ENCODE results near the gene PIK3AP1. TPM values are rescaled to one million over a fixed set of nuclear protein-coding genes. Genes with fewer than 3 reads are reported as not detected.
A peak's percentile ranks its signal among the peaks of the same experiment; 100 is the strongest.

Gene PIK3AP1
- total RNA-seq, 4 donors from 2014 or later = 5.8 to 111 (median 13.4) TPM

GRCh38 chr10:96584035-96584434, 136.3 kb downstream of the PIK3AP1 start:
- peaks cover 0 to 69% (median 7%) of the 10 kb centered on the region in 4 donors for H3K4me1 ChIP-seq
- H3K4me3 ChIP-seq = peak overlapping the region in 1 of 4 donors; percentile 69
- H3K27me3 ChIP-seq = no peaks in the 10 kb centered on the region
- no peak for DNase-seq
- no peaks in the 10 kb centered on the region for H3K9me3 ChIP-seq
- TF ChIP-seq, protein P1, sequence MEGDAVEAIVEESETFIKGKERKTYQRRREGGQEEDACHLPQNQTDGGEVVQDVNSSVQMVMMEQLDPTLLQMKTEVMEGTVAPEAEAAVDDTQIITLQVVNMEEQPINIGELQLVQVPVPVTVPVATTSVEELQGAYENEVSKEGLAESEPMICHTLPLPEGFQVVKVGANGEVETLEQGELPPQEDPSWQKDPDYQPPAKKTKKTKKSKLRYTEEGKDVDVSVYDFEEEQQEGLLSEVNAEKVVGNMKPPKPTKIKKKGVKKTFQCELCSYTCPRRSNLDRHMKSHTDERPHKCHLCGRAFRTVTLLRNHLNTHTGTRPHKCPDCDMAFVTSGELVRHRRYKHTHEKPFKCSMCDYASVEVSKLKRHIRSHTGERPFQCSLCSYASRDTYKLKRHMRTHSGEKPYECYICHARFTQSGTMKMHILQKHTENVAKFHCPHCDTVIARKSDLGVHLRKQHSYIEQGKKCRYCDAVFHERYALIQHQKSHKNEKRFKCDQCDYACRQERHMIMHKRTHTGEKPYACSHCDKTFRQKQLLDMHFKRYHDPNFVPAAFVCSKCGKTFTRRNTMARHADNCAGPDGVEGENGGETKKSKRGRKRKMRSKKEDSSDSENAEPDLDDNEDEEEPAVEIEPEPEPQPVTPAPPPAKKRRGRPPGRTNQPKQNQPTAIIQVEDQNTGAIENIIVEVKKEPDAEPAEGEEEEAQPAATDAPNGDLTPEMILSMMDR (IDR thresholded peaks at IDR 0.05) = no peak
- TF ChIP-seq POLR2A (IDR thresholded peaks at IDR 0.05) = no peak
- no peaks in the 10 kb centered on the region for H3K36me3 ChIP-seq
- H3K27ac ChIP-seq = no peak overlapping the region

GRCh38 chr10:96579133-96579532, 141.2 kb downstream of the PIK3AP1 start:
- Histone ChIP-seq H3K4me3 (no peak overlapping the region), H3K27ac (peak overlapping the region in 2 of 4 donors; percentile 59 to 81), H3K9me3 (no peaks in the 10 kb centered on the region), H3K4me1 (peaks cover 0 to 67% (median 4%) of the 10 kb centered on the region in 4 donors), H3K36me3 (peaks cover 0 to 6% (median 0%) of the 10 kb centered on the region in 3 donors), H3K27me3 (no peaks in the 10 kb centered on the region)
- TF ChIP-seq POLR2A (IDR thresholded peaks at IDR 0.05) = no peak
- TF ChIP-seq, protein P1 (IDR thresholded peaks at IDR 0.05) = no peak
- DNase-seq = no peak

DNA sequence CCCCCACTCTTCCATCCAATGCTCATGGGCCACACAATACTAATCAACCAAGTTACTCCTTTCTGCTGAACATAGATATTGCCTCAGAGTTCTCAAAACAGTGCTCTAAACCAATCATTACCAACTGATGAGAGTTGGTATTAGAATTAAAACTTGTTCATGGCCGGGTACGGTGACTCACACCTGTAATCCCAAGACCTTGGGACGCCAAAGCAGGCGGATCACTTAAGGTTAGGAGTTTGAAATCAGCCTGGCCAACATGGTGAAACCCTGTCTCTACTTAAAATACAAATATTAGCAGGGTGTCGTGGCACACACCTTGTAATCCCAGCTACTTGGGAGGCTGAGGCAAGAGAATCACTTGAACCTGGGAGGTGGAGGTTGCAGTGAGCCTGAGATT, 141.7 kb downstream of the PIK3AP1 start:
- Histone ChIP-seq H3K36me3 (peaks cover 0 to 6% (median 0%) of the 10 kb centered on the region in 3 donors), H3K27me3 (no peaks in the 10 kb centered on the region), H3K9me3 (no peaks in the 10 kb centered on the region), H3K4me1 (peaks cover 0 to 62% (median 4%) of the 10 kb centered on the region in 4 donors), H3K27ac (peak overlapping the region in 3 of 4 donors; percentile 31 to 81 (median 59)), H3K4me3 (no peak overlapping the region)
- DNase-seq = peak in 1 of 3 donors; percentile 66
- TF ChIP-seq POLR2A (IDR thresholded peaks at IDR 0.05) = no peak
- TF ChIP-seq, protein P1 (IDR thresholded peaks at IDR 0.05) = no peak

DNA sequence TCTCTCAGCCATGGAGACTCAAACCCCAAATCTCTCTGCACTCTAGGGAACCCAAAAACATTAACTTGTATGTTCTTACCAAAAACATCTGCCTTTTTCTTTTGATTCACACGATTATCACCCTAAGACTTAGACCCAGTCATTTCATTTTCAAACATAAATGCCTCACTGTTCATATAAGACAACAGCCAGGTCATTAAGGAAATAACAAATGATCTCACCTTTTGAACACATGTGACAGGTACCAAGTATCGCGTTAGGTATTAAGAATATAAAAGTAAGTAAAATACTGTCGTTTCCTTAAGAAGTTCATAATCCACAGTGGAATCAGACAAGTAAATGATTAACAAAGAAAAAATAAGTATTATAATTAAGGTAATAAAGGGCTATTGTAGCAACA, 142.3 kb downstream of the PIK3AP1 start:
- H3K36me3 ChIP-seq = peaks cover 0 to 6% (median 0%) of the 10 kb centered on the region in 3 donors
- TF ChIP-seq POLR2A (IDR thresholded peaks at IDR 0.05) = no peak
- DNase-seq = no peak
- peaks cover 0 to 56% (median 4%) of the 10 kb centered on the region in 4 donors for H3K4me1 ChIP-seq
- no peaks in the 10 kb centered on the region for H3K9me3 ChIP-seq
- H3K27ac ChIP-seq = peak overlapping the region in 3 of 4 donors; percentile 10 to 81 (median 59)
- H3K27me3 ChIP-seq = no peaks in the 10 kb centered on the region
- H3K4me3 ChIP-seq = no peak overlapping the region

DNA sequence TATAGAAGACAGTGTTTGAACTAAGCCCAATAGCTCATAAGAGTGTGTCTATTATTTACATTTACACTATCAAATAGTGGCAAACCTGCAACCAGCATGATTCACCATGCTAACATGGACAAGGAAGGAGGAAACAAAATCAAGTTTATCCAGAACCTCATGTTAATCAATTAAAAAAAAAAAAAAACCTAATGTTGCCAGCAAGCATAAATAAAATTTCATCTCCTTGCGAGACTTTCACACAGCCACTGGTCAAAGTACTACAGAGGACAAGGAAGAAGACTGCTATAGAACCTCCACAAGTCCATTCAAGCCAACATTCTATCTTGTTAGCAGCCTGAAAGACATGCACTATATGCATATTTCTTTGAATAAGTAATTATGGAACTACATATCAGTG, 143.2 kb downstream of the PIK3AP1 start:
- peaks cover 0 to 50% (median 4%) of the 10 kb centered on the region in 4 donors for H3K4me1 ChIP-seq

More for the DNA sequence above, 143.2 kb downstream of the PIK3AP1 start:
- no peak for DNase-seq
- Histone ChIP-seq H3K9me3 (no peaks in the 10 kb centered on the region), H3K36me3 (peaks cover 0 to 6% (median 0%) of the 10 kb centered on the region in 3 donors), H3K4me3 (no peak overlapping the region), H3K27me3 (no peaks in the 10 kb centered on the region), H3K27ac (peak overlapping the region in 3 of 4 donors; percentile 10 to 81 (median 59))
- no peak for TF ChIP-seq POLR2A (IDR thresholded peaks at IDR 0.05)
- TF ChIP-seq, protein P1 (IDR thresholded peaks at IDR 0.05) = no peak
